ENCODE data around the gene C8G. TPM values are rescaled to one million over a fixed set of nuclear protein-coding genes. Genes with fewer than 3 reads are reported as not detected.

C8G gene
- total RNA-seq, 1 donor from 2014 or later, result 0.98 TPM

- Mint-ChIP-seq H3K27me3 (ENCODE audit: low read depth) (no peaks in the 10 kb centered on the region), H3K9me3 (no peaks in the 10 kb centered on the region), H3K4me3 (peak overlapping the region; percentile 56), H3K4me1 (peaks cover 4% of the 10 kb centered on the region), H3K27ac (ENCODE audit: unreplicated experiment) (no peak overlapping the region), H3K36me3 (ENCODE audit: low read depth) (no peaks in the 10 kb centered on the region)
- no peak for DNase-seq (ENCODE audit: low read depth, low spot score)
- TF ChIP-seq CTCF (conservative IDR thresholded peaks at IDR 0.05), result no peak
Observed at GRCh38 chr9:136947028-136947891, 2.2 kb downstream of the C8G start.

- H3K27me3 Mint-ChIP-seq (ENCODE audit: low read depth), result no peaks in the 10 kb centered on the region
- peak; percentile 49 for DNase-seq (ENCODE audit: low read depth, low spot score)
- no peak overlapping the region for H3K27ac Mint-ChIP-seq (ENCODE audit: unreplicated experiment)
- no peaks in the 10 kb centered on the region for H3K9me3 Mint-ChIP-seq
- H3K36me3 Mint-ChIP-seq (ENCODE audit: low read depth), result no peaks in the 10 kb centered on the region
- peak overlapping the region; percentile 83 for H3K4me3 Mint-ChIP-seq
- H3K4me1 Mint-ChIP-seq, result peaks cover 4% of the 10 kb centered on the region
- TF ChIP-seq CTCF (conservative IDR thresholded peaks at IDR 0.05), result peak; percentile 54
Observed at GRCh38 chr9:136947955-136948510, 3.0 kb downstream of the C8G start.

- no peak for DNase-seq (ENCODE audit: low read depth, low spot score)
- Mint-ChIP-seq H3K9me3 (no peaks in the 10 kb centered on the region), H3K4me3 (peak overlapping the region; percentile 84), H3K36me3 (ENCODE audit: low read depth) (no peaks in the 10 kb centered on the region), H3K27ac (ENCODE audit: unreplicated experiment) (no peak overlapping the region), H3K27me3 (ENCODE audit: low read depth) (no peaks in the 10 kb centered on the region), H3K4me1 (peaks cover 4% of the 10 kb centered on the region)
- no peak for TF ChIP-seq CTCF (conservative IDR thresholded peaks at IDR 0.05)
Observed at GRCh38 chr9:136949239-136949816, 4.3 kb downstream of the C8G start.

GRCh38 chr9:136949817-136950655, 5.0 kb downstream of the C8G start:
- DNase-seq (ENCODE audit: low read depth, low spot score), result peak; percentile 83
- Mint-ChIP-seq H3K9me3 (no peaks in the 10 kb centered on the region), H3K27ac (ENCODE audit: unreplicated experiment) (peak overlapping the region; percentile 78), H3K36me3 (ENCODE audit: low read depth) (no peaks in the 10 kb centered on the region), H3K27me3 (ENCODE audit: low read depth) (no peaks in the 10 kb centered on the region), H3K4me3 (peak overlapping the region; percentile 84), H3K4me1 (peaks cover 4% of the 10 kb centered on the region)
- TF ChIP-seq CTCF (conservative IDR thresholded peaks at IDR 0.05), result peak; percentile 29

GRCh38 chr9:136950656-136951276, 5.7 kb downstream of the C8G start:
- no peak for DNase-seq (ENCODE audit: low read depth, low spot score)
- Mint-ChIP-seq H3K4me1 (peaks cover 4% of the 10 kb centered on the region), H3K27me3 (ENCODE audit: low read depth) (no peaks in the 10 kb centered on the region), H3K27ac (ENCODE audit: unreplicated experiment) (peak overlapping the region; percentile 78), H3K9me3 (no peaks in the 10 kb centered on the region), H3K36me3 (ENCODE audit: low read depth) (no peaks in the 10 kb centered on the region), H3K4me3 (peak overlapping the region; percentile 84)
- no peak for TF ChIP-seq CTCF (conservative IDR thresholded peaks at IDR 0.05)
